DND-41 (cell line): ENCODE data around the gene FAM120A.

Source experiments
- EZH2 ChIP-seq: IDR thresholded peaks from 3 replicates; pipeline ENCODE4 v1.6.1; 2012; ENCODE audit warnings: borderline replicate concordance, low read depth, mild to moderate bottlenecking, moderate library complexity, low read length, inconsistent platforms; ENCODE audit not compliant: severe bottlenecking
- TF ChIP-seq, protein P1 (sequence below): IDR thresholded peaks from 2 replicates; pipeline ENCODE4 v1.5.1; 2012; ENCODE audit warnings: borderline replicate concordance, low read length, moderate library complexity, mild to moderate bottlenecking; ENCODE audit not compliant: poor library complexity, severe bottlenecking; ENCODE audit errors: extremely low read depth

DNA sequence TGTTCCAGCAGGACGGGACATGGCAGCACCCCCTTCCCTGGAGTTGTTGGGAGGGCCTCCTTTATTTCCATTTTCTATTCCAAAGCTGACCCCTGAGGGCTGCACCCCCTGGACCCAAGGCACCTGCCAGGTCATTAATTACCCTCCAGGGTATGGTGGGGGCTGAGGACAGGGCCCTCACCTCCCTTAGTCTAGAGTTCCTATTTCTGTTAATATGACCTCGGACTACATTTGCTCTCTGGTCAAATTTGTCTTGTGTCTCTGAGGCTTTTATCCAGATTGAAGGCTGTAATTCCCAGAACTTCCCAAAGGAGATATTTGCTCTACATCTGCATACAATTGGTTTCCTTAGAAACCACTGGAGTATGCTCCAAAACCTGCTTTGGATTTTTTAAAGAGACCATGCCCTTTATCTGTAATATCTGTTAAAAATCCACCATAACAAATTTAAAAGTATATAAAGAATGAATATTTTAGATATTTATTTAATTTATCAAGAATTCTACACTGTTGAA, 141.7 kb downstream of the FAM120A start:
- TF ChIP-seq, protein P1, sequence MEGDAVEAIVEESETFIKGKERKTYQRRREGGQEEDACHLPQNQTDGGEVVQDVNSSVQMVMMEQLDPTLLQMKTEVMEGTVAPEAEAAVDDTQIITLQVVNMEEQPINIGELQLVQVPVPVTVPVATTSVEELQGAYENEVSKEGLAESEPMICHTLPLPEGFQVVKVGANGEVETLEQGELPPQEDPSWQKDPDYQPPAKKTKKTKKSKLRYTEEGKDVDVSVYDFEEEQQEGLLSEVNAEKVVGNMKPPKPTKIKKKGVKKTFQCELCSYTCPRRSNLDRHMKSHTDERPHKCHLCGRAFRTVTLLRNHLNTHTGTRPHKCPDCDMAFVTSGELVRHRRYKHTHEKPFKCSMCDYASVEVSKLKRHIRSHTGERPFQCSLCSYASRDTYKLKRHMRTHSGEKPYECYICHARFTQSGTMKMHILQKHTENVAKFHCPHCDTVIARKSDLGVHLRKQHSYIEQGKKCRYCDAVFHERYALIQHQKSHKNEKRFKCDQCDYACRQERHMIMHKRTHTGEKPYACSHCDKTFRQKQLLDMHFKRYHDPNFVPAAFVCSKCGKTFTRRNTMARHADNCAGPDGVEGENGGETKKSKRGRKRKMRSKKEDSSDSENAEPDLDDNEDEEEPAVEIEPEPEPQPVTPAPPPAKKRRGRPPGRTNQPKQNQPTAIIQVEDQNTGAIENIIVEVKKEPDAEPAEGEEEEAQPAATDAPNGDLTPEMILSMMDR = no peak
- no peak for TF ChIP-seq EZH2
